IMR-90 (cell line): ENCODE data around the gene PHOX2A. TPM values are rescaled to one million over a fixed set of nuclear protein-coding genes. Genes with fewer than 3 reads are reported as not detected.

Source experiments
- ATAC-seq: fragments of 200-7000 bp; cut with Tn5 transposase; 2 replicates; pipeline ENCODE4 v1.9.1; 2020; ENCODE audit warnings: low read depth, mild to moderate bottlenecking, moderate library complexity
- BruUV-seq: library from RNA; stranded (reverse); fragments of 400-500 nt; replicated peaks from 2 replicates; lab custom pipeline; 2021; lab: Mats Ljungman, UMichigan
- CTCF ChIA-PET: fragments of 300-600 bp; formaldehyde crosslinking; extraction: SDS; loops from one replicate; lab custom pipeline; 2021; ENCODE audit warnings: antibody characterized with exemption; lab: Yijun Ruan, JAX
- POLR2A ChIA-PET: fragments of 300-600 bp; sonication (Branson Sonifier 250); formaldehyde crosslinking; loops from one replicate; lab custom pipeline; 2022; ENCODE audit warnings: antibody characterized with exemption; ENCODE audit not compliant: unreplicated experiment; lab: Charles Lee
- DNase-seq: peaks from one replicate; pipeline ENCODE4 v3.0.0; 2013
- H2AFZ ChIP-seq: replicated peaks from 2 replicates; pipeline ENCODE3; 2013; ENCODE audit warnings: low read length, mild to moderate bottlenecking; ENCODE audit not compliant: poor library complexity
- H2AK5ac ChIP-seq: 2 replicates; pipeline ENCODE4 v1.6.1; 2013; ENCODE audit warnings: low read depth, low read length, inconsistent platforms
- H2AK9ac ChIP-seq: replicated peaks from 2 replicates; pipeline ENCODE3; 2013; ENCODE audit warnings: mild to moderate bottlenecking, low read depth, low read length, moderate library complexity; ENCODE audit not compliant: poor library complexity
- H2BK120ac ChIP-seq: 2 replicates; pipeline ENCODE4 v1.6.1; 2013; ENCODE audit warnings: low read depth, low read length, inconsistent platforms
- H2BK15ac ChIP-seq: 3 replicates; pipeline ENCODE4 v1.6.1; 2013; ENCODE audit warnings: low read depth, low read length, inconsistent platforms
- H2BK20ac ChIP-seq: 2 replicates; pipeline ENCODE4 v1.6.1; 2013; ENCODE audit warnings: low read depth, mild to moderate bottlenecking, inconsistent platforms, low read length, moderate library complexity
- H2BK5ac ChIP-seq: 2 replicates; pipeline ENCODE4 v1.6.1; 2013; ENCODE audit warnings: mild to moderate bottlenecking, low read depth, low read length, inconsistent platforms; ENCODE audit not compliant: poor library complexity, severe bottlenecking
- H3K14ac ChIP-seq: replicated peaks from 2 replicates; pipeline ENCODE4 v1.6.1; 2013; ENCODE audit warnings: low read depth, low read length, inconsistent platforms
- H3K18ac ChIP-seq: 2 replicates; pipeline ENCODE4 v1.6.1; 2013; ENCODE audit warnings: low read depth, low read length, control low read depth
- H3K23ac ChIP-seq: 2 replicates; pipeline ENCODE4 v1.6.1; 2013; ENCODE audit warnings: low read depth, low read length, inconsistent platforms
- H3K27ac ChIP-seq: 2 replicates; pipeline ENCODE4 v1.5.1; 2013; ENCODE audit warnings: mild to moderate bottlenecking, control low read depth, low read length; ENCODE audit not compliant: insufficient read depth
- H3K27me3 ChIP-seq: 2 replicates; pipeline ENCODE4 v1.6.1; 2013; ENCODE audit warnings: low read length; ENCODE audit not compliant: control insufficient read depth, insufficient read depth
- H3K36me3 ChIP-seq: 2 replicates; pipeline ENCODE4 v1.6.1; 2013; ENCODE audit warnings: low read length, mixed read lengths; ENCODE audit not compliant: control insufficient read depth, insufficient read depth
- H3K4ac ChIP-seq: 2 replicates; pipeline ENCODE4 v1.6.1; 2013; ENCODE audit warnings: low read depth, low read length, inconsistent platforms
- H3K4me1 ChIP-seq: 2 replicates; pipeline ENCODE4 v1.6.1; 2013; ENCODE audit warnings: low read length, mixed read lengths; ENCODE audit not compliant: control insufficient read depth, insufficient read depth
- H3K4me2 ChIP-seq: 2 replicates; pipeline ENCODE4 v1.6.1; 2013; ENCODE audit warnings: low read depth, mild to moderate bottlenecking, control low read depth, low read length, moderate library complexity
- H3K4me3 ChIP-seq: 2 replicates; pipeline ENCODE4 v1.5.1; 2013; ENCODE audit warnings: low read depth, mild to moderate bottlenecking, control low read depth, low read length, moderate library complexity; ENCODE audit not compliant: insufficient read depth
- H3K56ac ChIP-seq: 2 replicates; pipeline ENCODE4 v1.6.1; 2013; ENCODE audit warnings: low read length, inconsistent platforms; ENCODE audit not compliant: insufficient read depth; ENCODE audit errors: extremely low read depth
- H3K79me1 ChIP-seq, 2 experiments: 2 replicates each; pipeline ENCODE4 v1.6.1; 2013; ENCODE audit warnings: low read length in 2 of 2, inconsistent platforms in 1 of 2, low read depth in 1 of 2
- H3K9ac ChIP-seq: 2 replicates; pipeline ENCODE4 v1.6.1; 2013; ENCODE audit warnings: low read depth, low read length, control low read depth
- H3K9me1 ChIP-seq: 2 replicates; pipeline ENCODE4 v1.6.1; 2013; ENCODE audit warnings: low read length, inconsistent platforms; ENCODE audit not compliant: insufficient read depth
- H3K9me3 ChIP-seq: 2 replicates; pipeline ENCODE4 v1.6.1; 2013; ENCODE audit warnings: low read length; ENCODE audit not compliant: control insufficient read depth, insufficient read depth
- H4K20me1 ChIP-seq: 2 replicates; pipeline ENCODE4 v1.6.1; 2013; ENCODE audit warnings: low read length, inconsistent platforms; ENCODE audit not compliant: insufficient read depth
- H4K5ac ChIP-seq: 2 replicates; pipeline ENCODE4 v1.6.1; 2013; ENCODE audit warnings: mild to moderate bottlenecking, low read depth, low read length, control low read depth
- H4K8ac ChIP-seq, 2 experiments: 2 replicates each; pipeline ENCODE4 v1.6.1; 2013; ENCODE audit warnings: low read depth in 2 of 2, low read length in 2 of 2, control low read depth in 1 of 2, inconsistent platforms in 1 of 2
- H4K91ac ChIP-seq: 2 replicates; pipeline ENCODE4 v1.6.1; 2013; ENCODE audit warnings: low read depth, low read length, inconsistent platforms; ENCODE audit not compliant: insufficient read depth
- BHLHE40 ChIP-seq: fragments of 150-350 bp; IDR thresholded peaks from 2 replicates; pipeline ENCODE4 v1.6.1; 2016; ENCODE audit warnings: mild to moderate bottlenecking, low read depth, low read length
- CEBPB ChIP-seq: IDR thresholded peaks from 2 replicates; pipeline ENCODE4 v1.6.1; 2012; ENCODE audit warnings: low read depth, low read length, improper control_type of control experiment
- CHD1 ChIP-seq: IDR thresholded peaks from 2 replicates; pipeline ENCODE4 v1.6.1; 2012; ENCODE audit warnings: low read depth, low read length, improper control_type of control experiment
- CTCF ChIP-seq: conservative IDR thresholded peaks from 2 replicates; pipeline ENCODE4 v1.5.1; 2012; ENCODE audit warnings: mild to moderate bottlenecking, low read depth, low read length, improper control_type of control experiment
- ELK1 ChIP-seq: fragments of 150-350 bp; IDR thresholded peaks from 2 replicates; pipeline ENCODE4 v1.6.1; 2016; ENCODE audit warnings: low read depth, mild to moderate bottlenecking, low read length, moderate library complexity, borderline replicate concordance
- FOS ChIP-seq: fragments of 150-350 bp; IDR thresholded peaks from 2 replicates; pipeline ENCODE4 v1.6.1; 2016; ENCODE audit warnings: low read depth, low read length
- MAFK ChIP-seq: IDR thresholded peaks from 2 replicates; pipeline ENCODE4 v1.6.1; 2012; ENCODE audit warnings: low read depth, low read length, improper control_type of control experiment
- MAZ ChIP-seq: IDR thresholded peaks from 2 replicates; pipeline ENCODE4 v1.6.1; 2012; ENCODE audit warnings: low read depth, mild to moderate bottlenecking, low read length, improper control_type of control experiment, moderate library complexity, borderline replicate concordance
- MXI1 ChIP-seq: IDR thresholded peaks from 2 replicates; pipeline ENCODE4 v1.6.1; 2012; ENCODE audit warnings: low read depth, mild to moderate bottlenecking, low read length, moderate library complexity, borderline replicate concordance
- NFE2L2 ChIP-seq: fragments of 150-350 bp; IDR thresholded peaks from 2 replicates; pipeline ENCODE4 v1.6.1; 2016; ENCODE audit warnings: low read depth, mild to moderate bottlenecking, low read length
- POLR2A ChIP-seq: IDR thresholded peaks from 2 replicates; pipeline ENCODE4 v1.6.1; 2012; ENCODE audit warnings: mild to moderate bottlenecking, low read depth, low read length
- RAD21 ChIP-seq: IDR thresholded peaks from 2 replicates; pipeline ENCODE4 v1.6.1; 2012; ENCODE audit warnings: low read length, improper control_type of control experiment
- RCOR1 ChIP-seq: IDR thresholded peaks from 2 replicates; pipeline ENCODE4 v1.6.1; 2012; ENCODE audit warnings: mild to moderate bottlenecking, low read length, improper control_type of control experiment; ENCODE audit not compliant: insufficient replicate concordance
- RFX5 ChIP-seq: IDR thresholded peaks from 2 replicates; pipeline ENCODE4 v1.8.0; 2012; ENCODE audit warnings: low read depth, mild to moderate bottlenecking, low read length, moderate library complexity
- SMC3 ChIP-seq: fragments of 150-350 bp; IDR thresholded peaks from 2 replicates; pipeline ENCODE4 v1.6.1; 2016; ENCODE audit warnings: low read depth, mild to moderate bottlenecking, antibody characterized with exemption, low read length, moderate library complexity
- dilution Hi-C: fragments of 300-500 bp; cut with HindIII; formaldehyde crosslinking; loops from one replicate; pipeline ENCODE4 v1.14.3; 2018; ENCODE audit warnings: low sequenced_read_pairs; ENCODE audit not compliant: unreplicated experiment
- in situ Hi-C: fragments of 300-500 bp; cut with MboI; formaldehyde crosslinking; loops from 3 replicates; pipeline ENCODE4 v1.14.3; 2019; ENCODE audit warnings: low sequenced_read_pairs, inconsistent platforms, mixed read lengths
- intact Hi-C: fragments of 100-400 bp; cut with micrococcal nuclease; formaldehyde crosslinking; loops from 2 replicates; pipeline ENCODE4 v1.10.0; 2022
- polyA plus RNA-seq, 3 experiments: library from polyadenylated mRNA; depleted of rRNA; stranded (reverse); fragments of >200 nt; gene quantifications; 2 replicates each; pipeline ENCODE4 v1.2.3, GENCODE V29; 2012; ENCODE audit warnings: low replicate concordance in 1 of 3
- total RNA-seq: library from RNA; depleted of rRNA; stranded (reverse); fragments of >200 nt; gene quantifications from 2 replicates; pipeline ENCODE4 v1.2.3, GENCODE V29; 2012
- TF ChIP-seq, protein P1 (sequence below): fragments of 150-350 bp; IDR thresholded peaks from 2 replicates; pipeline ENCODE4 v1.6.1; 2017; ENCODE audit warnings: mild to moderate bottlenecking, antibody characterized with exemption, low read length, low read depth

The PHOX2A gene
- total and polyA plus RNA-seq, 2 of the 4 experiments (the other 2 are of a cell fraction) = not detected

GRCh38 chr11:72278905-72279304 lies 34.9 kb upstream of the PHOX2A start:
- no peak overlapping the region for H2BK5ac ChIP-seq
- no peak overlapping the region for H3K18ac ChIP-seq
- H3K27me3 ChIP-seq = peaks cover 3% of the 10 kb centered on the region; the same call in 1 of the 2 replicates
- no peak overlapping the region for H3K9ac ChIP-seq
- TF ChIP-seq CHD1 = no peak
- no peak for TF ChIP-seq MAZ
- TF ChIP-seq POLR2A = no peak
- TF ChIP-seq SMC3 = no peak
- no peak for TF ChIP-seq ELK1
- no peak for TF ChIP-seq NFE2L2
- TF ChIP-seq, protein P1, sequence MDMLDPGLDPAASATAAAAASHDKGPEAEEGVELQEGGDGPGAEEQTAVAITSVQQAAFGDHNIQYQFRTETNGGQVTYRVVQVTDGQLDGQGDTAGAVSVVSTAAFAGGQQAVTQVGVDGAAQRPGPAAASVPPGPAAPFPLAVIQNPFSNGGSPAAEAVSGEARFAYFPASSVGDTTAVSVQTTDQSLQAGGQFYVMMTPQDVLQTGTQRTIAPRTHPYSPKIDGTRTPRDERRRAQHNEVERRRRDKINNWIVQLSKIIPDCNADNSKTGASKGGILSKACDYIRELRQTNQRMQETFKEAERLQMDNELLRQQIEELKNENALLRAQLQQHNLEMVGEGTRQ = no peak
- TF ChIP-seq CEBPB = no peak
- TF ChIP-seq FOS = no peak
- no peak for TF ChIP-seq RAD21
- no peak for TF ChIP-seq RFX5
- no peak for TF ChIP-seq MAFK
- no peak for TF ChIP-seq MXI1
- no peak for TF ChIP-seq BHLHE40
- no peak for TF ChIP-seq RCOR1
- no peak for TF ChIP-seq CTCF
- DNase-seq (peak; percentile 73), ATAC-seq (peak; percentile 72)
- H3K79me1 ChIP-seq = no peaks in the 10 kb centered on the region
- H2AK5ac ChIP-seq = no peak overlapping the region
- H3K27ac ChIP-seq = no peak overlapping the region
- H2AK9ac ChIP-seq = no peak overlapping the region
- no peak overlapping the region for H3K4ac ChIP-seq
- no peak overlapping the region for H3K4me3 ChIP-seq
- no peaks in the 10 kb centered on the region for H3K36me3 ChIP-seq
- no peaks in the 10 kb centered on the region for H4K20me1 ChIP-seq
- H4K91ac ChIP-seq = no peak overlapping the region
- H3K14ac ChIP-seq = no peak overlapping the region
- intact Hi-C loops = loop anchor here (5.0 kb wide), 1 partner anchor 73 kb away; no protein-coding TSS in a partner anchor
- no peak overlapping the region for H4K8ac ChIP-seq
- H3K23ac ChIP-seq = no peak overlapping the region
- H3K4me1 ChIP-seq = no peaks in the 10 kb centered on the region
- dilution Hi-C loops = no loop called here
- no peaks in the 10 kb centered on the region for H3K9me1 ChIP-seq
- no peak overlapping the region for H2BK15ac ChIP-seq
- H2BK120ac ChIP-seq = no peak overlapping the region
- H2BK20ac ChIP-seq = no peak overlapping the region
- H3K4me2 ChIP-seq = no peak overlapping the region
- H4K5ac ChIP-seq = no peak overlapping the region
- no peak overlapping the region for H2AFZ ChIP-seq
- no TSS peak for BruUV-seq
- 0 out of 2 replicates have a peak, but pooled peaks cover 1% of the 10 kb centered on the region for H3K9me3 ChIP-seq
- no peak overlapping the region for H3K56ac ChIP-seq
- in situ Hi-C loops = no loop called here
- ChIA-PET CTCF (interaction anchor here (1.1 kb wide), 1 partner anchor 11 kb away, joined by 4 read pairs; no protein-coding TSS in a partner anchor), POLR2A (no interaction called here)
